ENCODE data around the gene DCLK1. TPM values are rescaled to one million over a fixed set of nuclear protein-coding genes. Genes with fewer than 3 reads are reported as not detected.

Gene DCLK1
- total RNA-seq, 4 donors from 2014 or later = 21.3 to 63.8 (median 40.9) TPM

GRCh38 chr13:36026531-36026930, 104.7 kb downstream of the DCLK1 start:
- no peak overlapping the region for H3K4me3 ChIP-seq
- H3K27me3 ChIP-seq = no peaks in the 10 kb centered on the region
- no peaks in the 10 kb centered on the region for H3K9me3 ChIP-seq
- WGBS, 2 donors = 40 to 42% methylated on average over 2 of the region's 2 CpGs
- H3K4me1 ChIP-seq = no peaks in the 10 kb centered on the region
- no peak for TF ChIP-seq POLR2A (IDR thresholded peaks at IDR 0.05)
- DNase-seq (ENCODE audit: low spot score in 2 of 2) = no peak
- no peaks in the 10 kb centered on the region for H3K36me3 ChIP-seq
- no peak overlapping the region for H3K27ac ChIP-seq

GRCh38 chr13:36014763-36015162, 116.4 kb downstream of the DCLK1 start:
- Histone ChIP-seq H3K9me3 (peaks cover 0 to 2% (median 1%) of the 10 kb centered on the region in 4 donors), H3K27me3 (no peaks in the 10 kb centered on the region), H3K36me3 (no peaks in the 10 kb centered on the region), H3K27ac (no peak overlapping the region), H3K4me3 (no peak overlapping the region), H3K4me1 (no peaks in the 10 kb centered on the region)
- no peak for DNase-seq (ENCODE audit: low spot score in 2 of 2)
- WGBS, 2 donors = 74 to 84% methylated on average over 3 of the region's 3 CpGs
- no peak for TF ChIP-seq POLR2A (IDR thresholded peaks at IDR 0.05)
- no peak for TF ChIP-seq EP300 (IDR thresholded peaks at IDR 0.05)
- no peak for TF ChIP-seq CTCF (IDR thresholded peaks at IDR 0.05)

GRCh38 chr13:36006894-36007675, 124.1 kb downstream of the DCLK1 start:
- H3K27ac ChIP-seq = no peak overlapping the region
- 65 to 86% methylated on average over 4 to 5 of the region's 5 CpGs for WGBS, 2 donors

GRCh38 chr13:36006347-36006746, 124.8 kb downstream of the DCLK1 start:
- Histone ChIP-seq H3K9me3 (peaks cover 0 to 5% (median 0%) of the 10 kb centered on the region in 4 donors), H3K4me3 (no peak overlapping the region), H3K27ac (no peak overlapping the region), H3K27me3 (no peaks in the 10 kb centered on the region), H3K4me1 (no peaks in the 10 kb centered on the region), H3K36me3 (no peaks in the 10 kb centered on the region)
- no peak for DNase-seq (ENCODE audit: low spot score in 2 of 2)
- 60 to 74% methylated on average over 4 of the region's 4 CpGs for WGBS, 2 donors
- no peak for TF ChIP-seq POLR2A (IDR thresholded peaks at IDR 0.05)
- no peak for TF ChIP-seq CTCF (IDR thresholded peaks at IDR 0.05)
- no peak for TF ChIP-seq EP300 (IDR thresholded peaks at IDR 0.05)

More at GRCh38 chr13:36006894-36007675, 124.1 kb downstream of the DCLK1 start:
- H3K4me3 ChIP-seq = no peak overlapping the region
- TF ChIP-seq EP300 (IDR thresholded peaks at IDR 0.05) = no peak
- no peak for TF ChIP-seq POLR2A (IDR thresholded peaks at IDR 0.05)
- no peak for TF ChIP-seq CTCF (IDR thresholded peaks at IDR 0.05)
- H3K9me3 ChIP-seq = peaks cover 0 to 5% (median 0%) of the 10 kb centered on the region in 4 donors
- H3K27me3 ChIP-seq = no peaks in the 10 kb centered on the region
- no peak for DNase-seq (ENCODE audit: low spot score in 2 of 2)
- H3K4me1 ChIP-seq = no peaks in the 10 kb centered on the region
- no peaks in the 10 kb centered on the region for H3K36me3 ChIP-seq

GRCh38 chr13:36001561-36001960, 129.6 kb downstream of the DCLK1 start:
- TF ChIP-seq EP300 (IDR thresholded peaks at IDR 0.05) (no peak), CTCF (IDR thresholded peaks at IDR 0.05) (no peak), POLR2A (IDR thresholded peaks at IDR 0.05) (no peak)
- H3K36me3 ChIP-seq = no peaks in the 10 kb centered on the region
- 42 to 58% methylated on average over 2 of the region's 2 CpGs for WGBS, 2 donors
- no peaks in the 10 kb centered on the region for H3K4me1 ChIP-seq
- DNase-seq (ENCODE audit: low spot score in 2 of 2) = no peak
- no peak overlapping the region for H3K27ac ChIP-seq
- peaks cover 0 to 5% (median 0%) of the 10 kb centered on the region in 4 donors for H3K9me3 ChIP-seq
- H3K4me3 ChIP-seq = no peak overlapping the region
- H3K27me3 ChIP-seq = no peaks in the 10 kb centered on the region

Measured in tibial nerve (tissue), 4 donors.